Astrocyte (in vitro differentiated cells and primary cell): ENCODE results near the gene RAP1A. TPM values are rescaled to one million over a fixed set of nuclear protein-coding genes. Genes with fewer than 3 reads are reported as not detected.

Experiments used
- DNase-seq: peaks from one replicate; pipeline ENCODE4 v3.0.0-alpha.2; 2010; ENCODE audit warnings: low read depth
- FAIRE-seq: peaks from 2 replicates; lab custom pipeline; 2011; peaks lifted over from hg19 to GRCh38; lab: Jason Lieb, UNC
- H2AFZ ChIP-seq: 2 replicates; pipeline ENCODE4 v1.6.0; 2012; ENCODE audit warnings: low read depth, low read length, inconsistent platforms
- H3K27ac ChIP-seq: 2 replicates; pipeline ENCODE4 v1.5.1; 2011; ENCODE audit warnings: low read depth, low read length, inconsistent platforms
- H3K27me3 ChIP-seq: 2 replicates; pipeline ENCODE4 v1.6.0; 2011; ENCODE audit warnings: low read length, inconsistent platforms; ENCODE audit not compliant: insufficient read depth
- H3K36me3 ChIP-seq: 2 replicates; pipeline ENCODE4 v1.5.1; 2011; ENCODE audit warnings: low read length, inconsistent platforms; ENCODE audit not compliant: insufficient read depth
- H3K4me1 ChIP-seq: 2 replicates; pipeline ENCODE4 v1.5.1; 2011; ENCODE audit warnings: low read length, inconsistent platforms; ENCODE audit not compliant: insufficient read depth
- H3K4me2 ChIP-seq: 2 replicates; pipeline ENCODE4 v1.6.0; 2012; ENCODE audit warnings: low read length, inconsistent platforms
- H3K4me3 ChIP-seq: 2 replicates; pipeline ENCODE4 v1.5.1; 2011; ENCODE audit warnings: low read depth, mild to moderate bottlenecking, low read length, inconsistent platforms; ENCODE audit not compliant: insufficient read depth
- H3K79me2 ChIP-seq: 2 replicates; pipeline ENCODE4 v1.6.0; 2012; ENCODE audit warnings: mild to moderate bottlenecking, low read length, inconsistent platforms; ENCODE audit not compliant: insufficient read depth
- H3K9ac ChIP-seq: 2 replicates; pipeline ENCODE4 v1.6.0; 2012; ENCODE audit warnings: mild to moderate bottlenecking, low read length, inconsistent platforms
- H3K9me3 ChIP-seq: 2 replicates; pipeline ENCODE4 v1.5.1; 2012; ENCODE audit warnings: low read depth, mild to moderate bottlenecking, low read length, inconsistent platforms; ENCODE audit not compliant: insufficient read depth
- H4K20me1 ChIP-seq: 2 replicates; pipeline ENCODE4 v1.6.0; 2012; ENCODE audit warnings: low read length, inconsistent platforms; ENCODE audit not compliant: insufficient read depth
- H3K27ac Mint-ChIP-seq: one replicate; pipeline ENCODE4 v1.8.0; 2021; ENCODE audit warnings: mild to moderate bottlenecking, mixed read lengths; ENCODE audit not compliant: unreplicated experiment
- H3K27me3 Mint-ChIP-seq: one replicate; pipeline ENCODE4 v1.8.0; 2021; ENCODE audit warnings: low read depth, mixed read lengths; ENCODE audit not compliant: unreplicated experiment
- H3K36me3 Mint-ChIP-seq: one replicate; pipeline ENCODE4 v1.8.0; 2021; ENCODE audit warnings: low read depth, mixed read lengths; ENCODE audit not compliant: unreplicated experiment
- H3K4me1 Mint-ChIP-seq: one replicate; pipeline ENCODE4 v1.8.0; 2021; ENCODE audit warnings: low read depth, mixed read lengths; ENCODE audit not compliant: unreplicated experiment
- H3K4me3 Mint-ChIP-seq: one replicate; pipeline ENCODE4 v1.8.0; 2021; ENCODE audit warnings: mild to moderate bottlenecking, moderate library complexity, mixed read lengths; ENCODE audit not compliant: unreplicated experiment
- H3K9me3 Mint-ChIP-seq: one replicate; pipeline ENCODE4 v1.8.0; 2021; ENCODE audit warnings: mild to moderate bottlenecking, mixed read lengths; ENCODE audit not compliant: unreplicated experiment
- EZH2 ChIP-seq: IDR thresholded peaks from 2 replicates; pipeline ENCODE4 v1.6.1; 2012; ENCODE audit warnings: mild to moderate bottlenecking, low read length, inconsistent platforms; ENCODE audit not compliant: insufficient read depth
- total RNA-seq: library from RNA; stranded (reverse); gene quantifications from 2 replicates; pipeline ENCODE4 v1.2.1, GENCODE V29; 2021
- TF ChIP-seq, protein P1 (sequence below): IDR thresholded peaks from 2 replicates; pipeline ENCODE4 v1.5.1; 2011; ENCODE audit warnings: low read depth, mild to moderate bottlenecking, inconsistent platforms, low read length, moderate library complexity; ENCODE audit not compliant: insufficient read depth

Gene RAP1A
- total RNA-seq, 1 donor from 2014 or later = 66.6 TPM

GRCh38 chr1:111633736-111634247, 14.2 kb downstream of the RAP1A start:
- H3K27me3 ChIP-seq = no peaks in the 10 kb centered on the region
- no peak overlapping the region for H3K27ac ChIP-seq
- TF ChIP-seq, protein P1, sequence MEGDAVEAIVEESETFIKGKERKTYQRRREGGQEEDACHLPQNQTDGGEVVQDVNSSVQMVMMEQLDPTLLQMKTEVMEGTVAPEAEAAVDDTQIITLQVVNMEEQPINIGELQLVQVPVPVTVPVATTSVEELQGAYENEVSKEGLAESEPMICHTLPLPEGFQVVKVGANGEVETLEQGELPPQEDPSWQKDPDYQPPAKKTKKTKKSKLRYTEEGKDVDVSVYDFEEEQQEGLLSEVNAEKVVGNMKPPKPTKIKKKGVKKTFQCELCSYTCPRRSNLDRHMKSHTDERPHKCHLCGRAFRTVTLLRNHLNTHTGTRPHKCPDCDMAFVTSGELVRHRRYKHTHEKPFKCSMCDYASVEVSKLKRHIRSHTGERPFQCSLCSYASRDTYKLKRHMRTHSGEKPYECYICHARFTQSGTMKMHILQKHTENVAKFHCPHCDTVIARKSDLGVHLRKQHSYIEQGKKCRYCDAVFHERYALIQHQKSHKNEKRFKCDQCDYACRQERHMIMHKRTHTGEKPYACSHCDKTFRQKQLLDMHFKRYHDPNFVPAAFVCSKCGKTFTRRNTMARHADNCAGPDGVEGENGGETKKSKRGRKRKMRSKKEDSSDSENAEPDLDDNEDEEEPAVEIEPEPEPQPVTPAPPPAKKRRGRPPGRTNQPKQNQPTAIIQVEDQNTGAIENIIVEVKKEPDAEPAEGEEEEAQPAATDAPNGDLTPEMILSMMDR = no peak
- no peak for TF ChIP-seq EZH2
- no peak overlapping the region for H2AFZ ChIP-seq
- H3K36me3 ChIP-seq = no peaks in the 10 kb centered on the region
- FAIRE-seq (no peak), DNase-seq (no peak)
- H3K4me3 Mint-ChIP-seq = no peak overlapping the region
- peaks cover 1% of the 10 kb centered on the region for H3K36me3 Mint-ChIP-seq
- peaks cover 17% of the 10 kb centered on the region for H3K4me1 Mint-ChIP-seq
- no peaks in the 10 kb centered on the region for H3K9me3 Mint-ChIP-seq
- no peak overlapping the region for H3K27ac Mint-ChIP-seq
- H3K27me3 Mint-ChIP-seq = no peaks in the 10 kb centered on the region
- H3K4me2 ChIP-seq = no peak overlapping the region
- no peak overlapping the region for H3K4me3 ChIP-seq
- no peaks in the 10 kb centered on the region for H3K4me1 ChIP-seq
- H4K20me1 ChIP-seq = peaks cover 60% of the 10 kb centered on the region
- peaks cover 93% of the 10 kb centered on the region for H3K79me2 ChIP-seq
- no peaks in the 10 kb centered on the region for H3K9me3 ChIP-seq
- H3K9ac ChIP-seq = no peak overlapping the region

- DNase-seq (no peak), FAIRE-seq (no peak)
- H3K9me3 ChIP-seq = no peaks in the 10 kb centered on the region
- no peak overlapping the region for H3K4me3 ChIP-seq
- H3K9me3 Mint-ChIP-seq = no peaks in the 10 kb centered on the region
- H3K36me3 Mint-ChIP-seq = peaks cover 1% of the 10 kb centered on the region
- no peaks in the 10 kb centered on the region for H3K27me3 ChIP-seq
- H3K4me1 Mint-ChIP-seq = peaks cover 10% of the 10 kb centered on the region
- H3K27ac ChIP-seq = no peak overlapping the region
- H2AFZ ChIP-seq = no peak overlapping the region
- no peaks in the 10 kb centered on the region for H3K27me3 Mint-ChIP-seq
- H3K9ac ChIP-seq = no peak overlapping the region
- no peak overlapping the region for H3K4me2 ChIP-seq
- H3K79me2 ChIP-seq = peaks cover 91% of the 10 kb centered on the region
- H4K20me1 ChIP-seq = peaks cover 54% of the 10 kb centered on the region
- H3K36me3 ChIP-seq = no peaks in the 10 kb centered on the region
- no peaks in the 10 kb centered on the region for H3K4me1 ChIP-seq
- no peak overlapping the region for H3K27ac Mint-ChIP-seq
- TF ChIP-seq, protein P1 = no peak
- no peak for TF ChIP-seq EZH2
- no peak overlapping the region for H3K4me3 Mint-ChIP-seq
These were observed 15.9 kb downstream of the RAP1A start for GRCh38 chr1:111635324-111636009.

DNA sequence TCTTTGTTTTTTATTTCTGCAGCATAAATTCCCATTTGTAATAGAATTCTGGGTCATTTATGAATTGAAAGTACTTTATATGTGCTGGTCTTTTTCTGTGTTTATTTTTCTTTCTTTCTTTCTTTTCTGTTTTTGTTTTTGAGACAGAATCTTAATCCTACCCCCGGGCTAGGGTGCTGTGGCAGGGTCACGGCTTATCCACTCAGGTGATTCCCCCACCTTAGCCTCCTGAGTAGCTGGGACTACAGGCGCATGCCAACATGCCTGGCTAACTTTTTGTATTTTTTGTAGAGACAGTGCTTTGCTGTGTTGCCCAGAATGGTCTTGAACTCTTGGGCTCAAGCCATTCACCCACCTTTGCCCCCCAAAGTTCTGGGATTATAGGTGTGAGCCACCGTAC, 18.7 kb downstream of the RAP1A start:
- FAIRE-seq = no peak
- no peaks in the 10 kb centered on the region for H3K27me3 Mint-ChIP-seq
- H3K27ac Mint-ChIP-seq = no peak overlapping the region
- H3K4me3 Mint-ChIP-seq = no peak overlapping the region
- no peak overlapping the region for H3K27ac ChIP-seq
- H3K4me3 ChIP-seq = no peak overlapping the region
- peaks cover 50% of the 10 kb centered on the region for H4K20me1 ChIP-seq
- peaks cover 8% of the 10 kb centered on the region for H3K4me1 Mint-ChIP-seq
- no peaks in the 10 kb centered on the region for H3K4me1 ChIP-seq
- no peaks in the 10 kb centered on the region for H3K9me3 Mint-ChIP-seq
- H3K9ac ChIP-seq = no peak overlapping the region
- H3K36me3 ChIP-seq = no peaks in the 10 kb centered on the region
- peaks cover 1% of the 10 kb centered on the region for H3K36me3 Mint-ChIP-seq
- no peak for DNase-seq
- H3K27me3 ChIP-seq = no peaks in the 10 kb centered on the region
- H3K4me2 ChIP-seq = no peak overlapping the region
- TF ChIP-seq, protein P1 = no peak
- TF ChIP-seq EZH2 = no peak
- H2AFZ ChIP-seq = no peak overlapping the region
- peaks cover 88% of the 10 kb centered on the region for H3K79me2 ChIP-seq
- H3K9me3 ChIP-seq = no peaks in the 10 kb centered on the region
